ENCODE measurements around the gene ZEB2.

ZEB2 gene

GRCh38 chr2:144446136-144446535, 73.8 kb downstream of the ZEB2 start:
- DNase-seq: no peak

GRCh38 chr2:144445196-144445595, 74.7 kb downstream of the ZEB2 start:
- no peak for DNase-seq

- no peak for DNase-seq
Observed at GRCh38 chr2:144443837-144444817, 75.8 kb downstream of the ZEB2 start.

- DNase-seq: no peak
Observed at GRCh38 chr2:144441711-144442141, 78.2 kb downstream of the ZEB2 start.

- DNase-seq: no peak
Observed at GRCh38 chr2:144439993-144440392, 79.9 kb downstream of the ZEB2 start.

- no peak for DNase-seq
Observed at GRCh38 chr2:144438801-144439631, 80.9 kb downstream of the ZEB2 start.

- DNase-seq: no peak
Observed at GRCh38 chr2:144437636-144438035, 82.3 kb downstream of the ZEB2 start.

GRCh38 chr2:144434425-144435222, 85.3 kb downstream of the ZEB2 start:
- DNase-seq: no peak

- no peak for DNase-seq
Observed at GRCh38 chr2:144432921-144433320, 87.0 kb downstream of the ZEB2 start.

GRCh38 chr2:144431998-144432397, 87.9 kb downstream of the ZEB2 start:
- no peak for DNase-seq

GRCh38 chr2:144431392-144431783, 88.5 kb downstream of the ZEB2 start:
- no peak for DNase-seq

- no peak for DNase-seq
Observed at GRCh38 chr2:144430722-144431391, 89.1 kb downstream of the ZEB2 start.

GRCh38 chr2:144429396-144430112, 90.4 kb downstream of the ZEB2 start:
- DNase-seq: no peak

GRCh38 chr2:144426981-144427479, 92.9 kb downstream of the ZEB2 start:
- no peak for DNase-seq

- no peak for DNase-seq
Observed at GRCh38 chr2:144426355-144426754, 93.6 kb downstream of the ZEB2 start.

GRCh38 chr2:144424559-144425240, 95.2 kb downstream of the ZEB2 start:
- DNase-seq: no peak

GRCh38 chr2:144421606-144422510, 98.1 kb downstream of the ZEB2 start:
- no peak for DNase-seq

GRCh38 chr2:144419218-144419617, 100.7 kb downstream of the ZEB2 start:
- no peak for DNase-seq

- DNase-seq: no peak
Observed at GRCh38 chr2:144415386-144415785, 104.5 kb downstream of the ZEB2 start.

Measured in activated CD4-positive, alpha-beta T cell treated with anti-CD3 and anti-CD28 coated beads, Interleukin-2, amount 50 U/mL, for 1 hour (primary cell).